ENCODE measurements around the gene S100A2.

DNA sequence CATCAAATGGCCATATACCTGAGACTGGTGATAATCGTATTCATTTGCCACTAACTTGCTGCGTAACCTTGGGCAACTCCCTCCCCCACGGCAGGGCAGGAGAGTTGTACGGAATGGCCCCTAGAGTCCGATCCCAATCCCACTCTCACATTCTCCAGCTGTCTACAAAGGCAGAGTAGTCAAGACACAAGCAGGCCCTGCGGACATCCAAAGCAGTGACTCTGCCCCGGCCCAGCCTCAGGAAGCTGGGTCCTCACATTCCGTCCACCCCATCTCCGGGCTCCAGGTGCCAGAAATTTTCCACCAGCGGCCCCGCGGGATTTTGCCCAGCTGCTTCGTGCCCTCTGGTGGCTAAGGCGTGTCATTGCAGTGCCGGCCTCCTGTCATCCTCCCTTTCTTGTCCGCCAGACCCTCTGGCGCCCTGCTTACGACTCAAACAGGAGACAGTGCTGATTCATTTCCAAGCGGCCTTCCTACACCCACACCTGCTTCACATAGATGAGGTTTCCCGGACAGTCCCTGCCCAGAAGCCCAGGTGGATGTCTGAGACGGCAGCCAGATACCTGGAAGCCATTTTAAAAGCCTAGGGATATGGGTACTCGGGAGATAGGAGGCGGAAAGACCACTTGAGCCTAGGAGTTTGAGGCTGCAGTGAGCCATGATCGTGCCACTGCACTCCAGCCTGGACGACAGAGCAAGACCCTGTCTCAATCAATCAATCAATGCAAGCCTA is 2.9 kb upstream of the S100A2 start:
- peak in 1 of 2 donors; percentile 15 for TF ChIP-seq POLR2A (IDR thresholded peaks at IDR 0.05)
- TF ChIP-seq, protein P1, sequence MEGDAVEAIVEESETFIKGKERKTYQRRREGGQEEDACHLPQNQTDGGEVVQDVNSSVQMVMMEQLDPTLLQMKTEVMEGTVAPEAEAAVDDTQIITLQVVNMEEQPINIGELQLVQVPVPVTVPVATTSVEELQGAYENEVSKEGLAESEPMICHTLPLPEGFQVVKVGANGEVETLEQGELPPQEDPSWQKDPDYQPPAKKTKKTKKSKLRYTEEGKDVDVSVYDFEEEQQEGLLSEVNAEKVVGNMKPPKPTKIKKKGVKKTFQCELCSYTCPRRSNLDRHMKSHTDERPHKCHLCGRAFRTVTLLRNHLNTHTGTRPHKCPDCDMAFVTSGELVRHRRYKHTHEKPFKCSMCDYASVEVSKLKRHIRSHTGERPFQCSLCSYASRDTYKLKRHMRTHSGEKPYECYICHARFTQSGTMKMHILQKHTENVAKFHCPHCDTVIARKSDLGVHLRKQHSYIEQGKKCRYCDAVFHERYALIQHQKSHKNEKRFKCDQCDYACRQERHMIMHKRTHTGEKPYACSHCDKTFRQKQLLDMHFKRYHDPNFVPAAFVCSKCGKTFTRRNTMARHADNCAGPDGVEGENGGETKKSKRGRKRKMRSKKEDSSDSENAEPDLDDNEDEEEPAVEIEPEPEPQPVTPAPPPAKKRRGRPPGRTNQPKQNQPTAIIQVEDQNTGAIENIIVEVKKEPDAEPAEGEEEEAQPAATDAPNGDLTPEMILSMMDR (IDR thresholded peaks at IDR 0.05): peak; percentile 98 to 99 (median 99)
- TF ChIP-seq EP300 (IDR thresholded peaks at IDR 0.05): peak; percentile 32 to 75

Measured in tibial nerve (tissue), 4 donors.